SK-N-SH treated with all-trans-retinoic acid at 6 μM for 48 hours (cell line): ENCODE data around the gene PTPN6.

ENCODE experiments used
- ARNTL ChIP-seq: fragments of 450-650 bp; formaldehyde crosslinking; IDR thresholded peaks from 2 replicates; pipeline ENCODE4 v1.5.0; 2020; ENCODE audit warnings: low read depth, mild to moderate bottlenecking, moderate library complexity, borderline replicate concordance
- BACH2 ChIP-seq: fragments of 250-450 bp; sonication (Bioruptor Pico); IDR thresholded peaks from 2 replicates; pipeline ENCODE4 v1.9.0; 2021; ENCODE audit warnings: mild to moderate bottlenecking, borderline replicate concordance
- OSR1 ChIP-seq: fragments of 250-450 bp; sonication (Bioruptor Pico); IDR thresholded peaks from 2 replicates; pipeline ENCODE4 v1.8.0; 2022; ENCODE audit warnings: moderate library complexity, mild to moderate bottlenecking, inconsistent platforms
- RARB ChIP-seq: fragments of 250-450 bp; sonication (Bioruptor Pico); IDR thresholded peaks from 2 replicates; pipeline ENCODE4 v1.8.0; 2021; ENCODE audit warnings: mild to moderate bottlenecking, moderate library complexity
- ZFP3 ChIP-seq: fragments of 250-450 bp; sonication (Bioruptor Pico); IDR thresholded peaks from 2 replicates; pipeline ENCODE4 v1.5.0; 2020; ENCODE audit warnings: mild to moderate bottlenecking, moderate library complexity

DNA sequence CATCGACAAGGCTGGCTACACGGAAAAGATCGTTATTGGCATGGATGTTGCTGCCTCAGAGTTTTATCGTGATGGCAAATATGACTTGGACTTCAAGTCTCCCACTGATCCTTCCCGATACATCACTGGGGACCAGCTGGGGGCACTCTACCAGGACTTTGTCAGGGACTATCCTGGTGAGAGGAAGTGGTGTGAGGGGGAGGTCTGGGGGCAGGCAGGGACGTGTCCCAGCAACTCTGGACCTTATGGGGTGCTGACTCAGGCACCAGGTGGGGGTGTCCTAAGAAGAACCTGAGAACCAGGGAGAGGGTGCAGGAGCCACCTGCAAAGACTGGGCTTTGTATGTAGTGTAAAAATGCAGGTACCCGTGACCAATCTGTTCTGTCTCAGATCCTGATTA lies 31.6 kb upstream of the PTPN6 start:
- TF ChIP-seq ARNTL (CRISPR knock-in tag) = no peak
- TF ChIP-seq BACH2 (CRISPR knock-in tag) = no peak
- TF ChIP-seq OSR1 (CRISPR knock-in tag) = no peak
- no peak for TF ChIP-seq ZFP3 (CRISPR knock-in tag)
- TF ChIP-seq RARB = no peak
